Loucy (cell line): ENCODE data around the gene MADD.

ENCODE experiments used
- H2AFZ ChIP-seq: fragments of 200-600 bp; sonication (generic); 2 replicates; pipeline ENCODE4 v1.6.0; 2016; ENCODE audit warnings: antibody characterized with exemption, mild to moderate bottlenecking, low read length, moderate library complexity
- H3F3A ChIP-seq: fragments of 200-600 bp; 2 replicates; pipeline ENCODE4 v1.6.0; 2016; ENCODE audit warnings: antibody characterized with exemption, low read depth, mild to moderate bottlenecking
- H3K27me3 ChIP-seq: fragments of 200-600 bp; sonication (generic); 2 replicates; pipeline ENCODE4 v1.6.1; 2014; ENCODE audit warnings: low read length, mild to moderate bottlenecking; ENCODE audit not compliant: insufficient read depth, poor library complexity, severe bottlenecking
- H3K36me3 ChIP-seq: fragments of 200-600 bp; sonication (generic); 2 replicates; pipeline ENCODE4 v1.6.1; 2016; ENCODE audit warnings: low read length; ENCODE audit not compliant: insufficient read depth
- H3K4me1 ChIP-seq: fragments of 200-600 bp; sonication (generic); 2 replicates; pipeline ENCODE4 v1.5.1; 2014; ENCODE audit warnings: low read length, mild to moderate bottlenecking; ENCODE audit not compliant: insufficient read depth, poor library complexity, severe bottlenecking
- H3K4me2 ChIP-seq: fragments of 200-600 bp; sonication (generic); 2 replicates; pipeline ENCODE4 v1.6.0; 2014; ENCODE audit warnings: antibody characterized with exemption, low read length, low read depth, mild to moderate bottlenecking; ENCODE audit not compliant: poor library complexity, severe bottlenecking
- H3K4me3 ChIP-seq: fragments of 200-600 bp; sonication (generic); 2 replicates; pipeline ENCODE4 v1.5.1; 2014; ENCODE audit warnings: low read length, mild to moderate bottlenecking, mixed read lengths; ENCODE audit not compliant: poor library complexity, severe bottlenecking
- H3K79me2 ChIP-seq: fragments of 200-600 bp; sonication (generic); 2 replicates; pipeline ENCODE4 v1.6.1; 2014; ENCODE audit warnings: low read length; ENCODE audit not compliant: insufficient read depth
- H3K9ac ChIP-seq: fragments of 200-600 bp; sonication (generic); 2 replicates; pipeline ENCODE4 v1.6.0; 2014; ENCODE audit warnings: mild to moderate bottlenecking, low read depth, low read length, moderate library complexity; ENCODE audit not compliant: poor library complexity, severe bottlenecking
- H3K9me2 ChIP-seq: fragments of 200-600 bp; sonication (generic); replicated peaks from 2 replicates; pipeline ENCODE4 v1.6.1; 2016; ENCODE audit warnings: low read depth, low read length, mixed read lengths
- H3K9me3 ChIP-seq: fragments of 200-600 bp; sonication (generic); 2 replicates; pipeline ENCODE4 v1.6.1; 2014; ENCODE audit warnings: mild to moderate bottlenecking, antibody characterized with exemption, low read length, low read depth; ENCODE audit not compliant: insufficient read depth
- H4K20me1 ChIP-seq: fragments of 200-600 bp; sonication (generic); 2 replicates; pipeline ENCODE4 v1.6.0; 2014; ENCODE audit warnings: antibody characterized with exemption, low read length, mild to moderate bottlenecking; ENCODE audit not compliant: insufficient read depth, poor library complexity, severe bottlenecking
- EZH2phosphoT487 ChIP-seq: fragments of 200-600 bp; IDR thresholded peaks from 2 replicates; pipeline ENCODE4 v1.6.1; 2018; ENCODE audit warnings: antibody characterized with exemption, mild to moderate bottlenecking, moderate library complexity, borderline replicate concordance
- TF ChIP-seq, protein P1 (sequence below): fragments of 200-600 bp; sonication (generic); conservative IDR thresholded peaks from 2 replicates; pipeline ENCODE4 v1.5.1; 2014; ENCODE audit warnings: mild to moderate bottlenecking, antibody characterized with exemption, low read length

MADD gene

DNA sequence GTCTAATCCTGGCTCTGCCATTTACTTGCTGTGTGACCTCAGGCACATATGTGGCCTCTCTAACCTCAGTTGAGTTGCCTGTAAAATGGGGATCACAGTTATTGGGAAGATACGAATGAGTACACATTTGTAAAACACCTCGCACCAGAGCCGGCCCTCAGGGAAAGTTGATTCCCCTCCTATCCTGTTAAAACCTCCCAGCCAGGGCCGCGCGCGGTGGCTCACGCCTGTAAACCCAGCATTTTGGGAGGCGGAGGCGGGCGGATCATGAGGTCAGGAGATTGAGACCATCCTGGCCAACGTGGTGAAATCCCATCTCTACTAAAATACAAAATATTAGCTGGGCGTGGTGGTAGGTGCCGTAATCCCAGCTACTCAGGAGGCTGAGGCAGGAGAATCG lies 90.4 kb downstream of the MADD start:
- no peaks in the 10 kb centered on the region for H4K20me1 ChIP-seq
- H3F3A ChIP-seq, result no peaks in the 10 kb centered on the region; the same call in 1 of the 2 replicates
- H3K4me1 ChIP-seq, result peaks cover 39% of the 10 kb centered on the region
- H3K9me3 ChIP-seq, result no peaks in the 10 kb centered on the region
- no peaks in the 10 kb centered on the region for H3K9me2 ChIP-seq
- H3K79me2 ChIP-seq, result no peaks in the 10 kb centered on the region
- H3K4me3 ChIP-seq, result peak overlapping the region; percentile 14
- H3K9ac ChIP-seq, result peak overlapping the region; percentile 68
- H2AFZ ChIP-seq, result no peak overlapping the region
- no peaks in the 10 kb centered on the region for H3K27me3 ChIP-seq
- peak overlapping the region; percentile 52 for H3K4me2 ChIP-seq
- H3K36me3 ChIP-seq, result no peaks in the 10 kb centered on the region
- TF ChIP-seq, protein P1, sequence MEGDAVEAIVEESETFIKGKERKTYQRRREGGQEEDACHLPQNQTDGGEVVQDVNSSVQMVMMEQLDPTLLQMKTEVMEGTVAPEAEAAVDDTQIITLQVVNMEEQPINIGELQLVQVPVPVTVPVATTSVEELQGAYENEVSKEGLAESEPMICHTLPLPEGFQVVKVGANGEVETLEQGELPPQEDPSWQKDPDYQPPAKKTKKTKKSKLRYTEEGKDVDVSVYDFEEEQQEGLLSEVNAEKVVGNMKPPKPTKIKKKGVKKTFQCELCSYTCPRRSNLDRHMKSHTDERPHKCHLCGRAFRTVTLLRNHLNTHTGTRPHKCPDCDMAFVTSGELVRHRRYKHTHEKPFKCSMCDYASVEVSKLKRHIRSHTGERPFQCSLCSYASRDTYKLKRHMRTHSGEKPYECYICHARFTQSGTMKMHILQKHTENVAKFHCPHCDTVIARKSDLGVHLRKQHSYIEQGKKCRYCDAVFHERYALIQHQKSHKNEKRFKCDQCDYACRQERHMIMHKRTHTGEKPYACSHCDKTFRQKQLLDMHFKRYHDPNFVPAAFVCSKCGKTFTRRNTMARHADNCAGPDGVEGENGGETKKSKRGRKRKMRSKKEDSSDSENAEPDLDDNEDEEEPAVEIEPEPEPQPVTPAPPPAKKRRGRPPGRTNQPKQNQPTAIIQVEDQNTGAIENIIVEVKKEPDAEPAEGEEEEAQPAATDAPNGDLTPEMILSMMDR, result no peak

DNA sequence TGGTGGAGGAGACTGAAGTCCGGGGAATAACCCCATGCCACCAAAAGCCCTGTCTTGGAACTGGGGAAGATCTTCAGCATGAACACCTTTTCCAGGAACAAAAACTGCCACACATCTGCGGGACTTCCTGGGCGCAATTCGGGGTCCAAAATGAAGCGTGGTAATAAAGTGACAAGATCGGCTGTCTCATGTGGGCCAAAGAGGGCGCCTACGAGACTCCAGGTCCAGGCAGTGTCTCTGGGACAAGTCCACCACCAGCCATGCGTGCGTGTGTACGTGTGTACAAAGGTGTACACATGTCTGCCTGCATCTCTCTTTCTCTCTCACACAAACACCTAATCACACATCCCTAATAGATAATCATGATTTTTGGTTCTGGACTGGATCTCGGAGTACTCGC lies 91.5 kb downstream of the MADD start:
- no peaks in the 10 kb centered on the region; the same call in 1 of the 2 replicates for H3F3A ChIP-seq
- peak overlapping the region; percentile 8; the same call in 1 of the 2 replicates for H2AFZ ChIP-seq
- no peaks in the 10 kb centered on the region for H3K27me3 ChIP-seq
- no peaks in the 10 kb centered on the region for H3K79me2 ChIP-seq
- no peaks in the 10 kb centered on the region for H3K36me3 ChIP-seq
- no peaks in the 10 kb centered on the region for H3K9me2 ChIP-seq
- TF ChIP-seq, protein P1, result 0 out of 2 replicates have a peak, but pooled peaks have one; percentile 20
- TF ChIP-seq EZH2phosphoT487, result no peak
- H3K9ac ChIP-seq, result peak overlapping the region; percentile 52
- no peaks in the 10 kb centered on the region for H4K20me1 ChIP-seq
- no peaks in the 10 kb centered on the region for H3K9me3 ChIP-seq
- H3K4me3 ChIP-seq, result no peak overlapping the region
- no peak overlapping the region for H3K4me2 ChIP-seq
- H3K4me1 ChIP-seq, result peaks cover 39% of the 10 kb centered on the region

DNA sequence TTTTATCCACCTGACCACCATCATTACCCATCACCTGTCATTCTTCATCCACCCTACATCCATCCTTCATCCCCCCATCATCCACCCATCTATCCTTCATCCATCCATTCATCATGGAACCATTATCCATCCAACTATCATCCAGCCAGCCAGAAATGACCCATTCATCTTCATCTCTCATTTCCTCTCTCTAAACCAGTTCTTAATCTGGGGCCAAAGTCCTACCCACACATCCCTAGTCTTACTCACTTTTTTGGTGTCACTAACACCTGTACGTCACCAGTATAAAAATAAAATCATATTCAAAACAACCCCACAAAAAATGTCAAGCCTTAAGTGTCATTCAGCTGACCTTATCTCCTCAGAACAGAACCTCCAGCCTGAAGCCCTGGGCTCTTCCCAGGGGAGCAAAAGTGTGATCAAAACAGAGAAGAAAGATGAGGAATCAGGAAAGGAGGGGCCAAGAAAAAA lies 96.1 kb downstream of the MADD start:
- no peak overlapping the region for H3K4me2 ChIP-seq
- no peaks in the 10 kb centered on the region for H3K27me3 ChIP-seq
- peaks cover 9% of the 10 kb centered on the region for H3K4me1 ChIP-seq
- no peaks in the 10 kb centered on the region for H3K79me2 ChIP-seq
- H3K36me3 ChIP-seq, result no peaks in the 10 kb centered on the region
- H3K9ac ChIP-seq, result no peak overlapping the region
- H3F3A ChIP-seq, result no peaks in the 10 kb centered on the region
- peak overlapping the region; percentile 39; the same call in 1 of the 2 replicates for H2AFZ ChIP-seq
- TF ChIP-seq EZH2phosphoT487, result no peak
- TF ChIP-seq, protein P1, result no peak
- H3K9me3 ChIP-seq, result no peaks in the 10 kb centered on the region
- no peaks in the 10 kb centered on the region for H4K20me1 ChIP-seq
- H3K4me3 ChIP-seq, result no peak overlapping the region
- no peaks in the 10 kb centered on the region for H3K9me2 ChIP-seq
